H1 (cell line): ENCODE results near the gene RNF187. TPM values are rescaled to one million over a fixed set of nuclear protein-coding genes. Genes with fewer than 3 reads are reported as not detected.

Source experiments
- CTCF ChIA-PET: fragments of 300-600 bp; sonication (Branson Sonifier 250); formaldehyde crosslinking; loops from one replicate; lab custom pipeline; 2021; ENCODE audit not compliant: partially characterized antibody; lab: Charles Lee
- POLR2A ChIA-PET: fragments of 300-600 bp; sonication (Branson Sonifier 250); formaldehyde crosslinking; loops from one replicate; lab custom pipeline; 2021; ENCODE audit warnings: inconsistent platforms; ENCODE audit not compliant: partially characterized antibody; lab: Charles Lee
- DNase-seq, 2 experiments: peaks; one replicate each; pipeline versions ENCODE4 v3.0.0 to v3.0.0-alpha.2; 2010 to 2022; ENCODE audit warnings: low spot score in 2 of 2, low read depth in 1 of 2, mixed read lengths in 1 of 2
- FAIRE-seq: peaks from 2 replicates; lab custom pipeline; 2011; peaks lifted over from hg19 to GRCh38; lab: Jason Lieb, UNC
- H2AFZ ChIP-seq: 2 replicates; pipeline ENCODE4 v1.8.1; 2012; ENCODE audit warnings: low read length, inconsistent platforms
- H2AK5ac ChIP-seq: 2 replicates; pipeline ENCODE4 v1.6.1; 2013; ENCODE audit warnings: low read depth, low read length
- H2BK120ac ChIP-seq: replicated peaks from 2 replicates; pipeline ENCODE3; 2013; ENCODE audit warnings: low read depth, low read length, inconsistent platforms
- H2BK12ac ChIP-seq: 2 replicates; pipeline ENCODE4 v1.6.1; 2013; ENCODE audit warnings: low read depth, low read length
- H2BK15ac ChIP-seq: 2 replicates; pipeline ENCODE4 v1.6.1; 2013; ENCODE audit warnings: low read length
- H2BK20ac ChIP-seq: 2 replicates; pipeline ENCODE4 v1.6.1; 2013; ENCODE audit warnings: low read length
- H2BK5ac ChIP-seq: 2 replicates; pipeline ENCODE4 v1.6.1; 2013; ENCODE audit warnings: low read depth, low read length
- H3K14ac ChIP-seq: 2 replicates; pipeline ENCODE4 v1.6.1; 2013; ENCODE audit warnings: inconsistent platforms; ENCODE audit not compliant: insufficient read length
- H3K18ac ChIP-seq: 2 replicates; pipeline ENCODE4 v1.6.1; 2013; ENCODE audit warnings: low read length; ENCODE audit errors: extremely low read depth
- H3K23ac ChIP-seq: 2 replicates; pipeline ENCODE4 v1.6.1; 2013; ENCODE audit warnings: inconsistent platforms; ENCODE audit not compliant: insufficient read length
- H3K23me2 ChIP-seq: 2 replicates; pipeline ENCODE4 v1.6.1; 2013; ENCODE audit warnings: low read depth, low read length
- H3K27ac ChIP-seq: 2 replicates; pipeline ENCODE4 v1.6.1; 2011; ENCODE audit warnings: low read depth, low read length, inconsistent platforms
- H3K27me3 ChIP-seq, 4 experiments: replicated peaks in 1 of 4; 1 replicate in 1 of 4; 2 replicates in 3 of 4; pipeline versions ENCODE4 v1.6.1 to v1.8.1; 2011 to 2013; ENCODE audit warnings: low read length in 3 of 4, mild to moderate bottlenecking in 3 of 4, inconsistent platforms in 2 of 4, mixed read lengths in 2 of 4, moderate library complexity in 1 of 4; ENCODE audit not compliant: control insufficient read depth in 3 of 4, insufficient read depth in 3 of 4; ENCODE audit errors: extremely low read depth in 1 of 4
- H3K36me3 ChIP-seq, 4 experiments: 2 replicates each; pipeline versions ENCODE4 v1.6.1 to v1.8.1; 2011 to 2013; ENCODE audit warnings: mild to moderate bottlenecking in 4 of 4, low read length in 3 of 4, moderate library complexity in 2 of 4, control low read depth in 1 of 4, inconsistent platforms in 1 of 4; ENCODE audit not compliant: insufficient read depth in 4 of 4, control insufficient read depth in 2 of 4
- H3K4ac ChIP-seq: replicated peaks from 2 replicates; pipeline ENCODE3; 2013; ENCODE audit warnings: low read length, low read depth, mixed read lengths, inconsistent platforms; ENCODE audit not compliant: insufficient read length
- H3K4me1 ChIP-seq, 4 experiments: replicated peaks in 1 of 4; 1 replicate in 1 of 4; 2 replicates in 3 of 4; pipeline versions ENCODE4 v1.6.1 to v1.8.1; 2011 to 2013; ENCODE audit warnings: low read length in 3 of 4, inconsistent platforms in 2 of 4, mixed read lengths in 1 of 4; ENCODE audit not compliant: insufficient read depth in 4 of 4, control insufficient read depth in 3 of 4
- H3K4me2 ChIP-seq, 2 experiments: 2 replicates each; pipeline versions ENCODE4 v1.6.1 to v1.8.1; 2011 to 2013; ENCODE audit warnings: low read depth in 2 of 2, low read length in 2 of 2, control low read depth in 1 of 2, inconsistent platforms in 1 of 2, mild to moderate bottlenecking in 1 of 2; ENCODE audit not compliant: insufficient read depth in 1 of 2
- H3K4me3 ChIP-seq, 4 experiments: fragments of 200-600, 300-600 bp in 1 of 4; sonication (generic), shearing (Covaris generic), sonication (Bioruptor Twin) in 1 of 4; 2 replicates each; pipeline versions ENCODE4 v1.5.1 to v1.8.1; 2011 to 2016; ENCODE audit warnings: low read length in 4 of 4, low read depth in 3 of 4, control low read depth in 2 of 4, inconsistent platforms in 2 of 4, mild to moderate bottlenecking in 2 of 4, mixed read lengths in 1 of 4, moderate library complexity in 1 of 4; ENCODE audit not compliant: insufficient read depth in 2 of 4; ENCODE audit errors: extremely low read depth in 1 of 4
- H3K56ac ChIP-seq: replicated peaks from 2 replicates; pipeline ENCODE3; 2013; ENCODE audit warnings: low read depth, mild to moderate bottlenecking, mixed read lengths, low read length, inconsistent platforms; ENCODE audit not compliant: insufficient read length
- H3K79me1 ChIP-seq: 2 replicates; pipeline ENCODE4 v1.6.1; 2013; ENCODE audit warnings: low read depth, low read length, control low read depth
- H3K79me2 ChIP-seq, 2 experiments: 2 replicates each; pipeline versions ENCODE4 v1.6.1 to v1.8.1; 2012 to 2013; ENCODE audit warnings: low read length in 2 of 2, mild to moderate bottlenecking in 2 of 2, inconsistent platforms in 1 of 2; ENCODE audit not compliant: insufficient read depth in 2 of 2, control insufficient read depth in 1 of 2
- H3K9ac ChIP-seq, 4 experiments: replicated peaks in 1 of 4; 1 replicate in 1 of 4; 2 replicates in 3 of 4; pipeline versions ENCODE4 v1.6.1 to v1.8.1; 2011 to 2013; ENCODE audit warnings: low read depth in 3 of 4, low read length in 3 of 4, control low read depth in 2 of 4, mild to moderate bottlenecking in 2 of 4, moderate library complexity in 2 of 4, inconsistent platforms in 1 of 4; ENCODE audit errors: extremely low read depth in 1 of 4
- H3K9me3 ChIP-seq, 2 experiments: 2 replicates each; pipeline versions ENCODE4 v1.6.1 to v1.8.1; 2012 to 2013; ENCODE audit warnings: mild to moderate bottlenecking in 2 of 2, moderate library complexity in 2 of 2, control low read depth in 1 of 2, inconsistent platforms in 1 of 2, low read depth in 1 of 2, low read length in 1 of 2, mixed read lengths in 1 of 2; ENCODE audit not compliant: insufficient read depth in 2 of 2
- H4K20me1 ChIP-seq, 2 experiments: replicated peaks in 1 of 2; 2 replicates each; pipeline versions ENCODE3 to v1.8.1; 2011 to 2013; ENCODE audit warnings: inconsistent platforms in 2 of 2, low read length in 2 of 2, mild to moderate bottlenecking in 1 of 2; ENCODE audit not compliant: insufficient read depth in 2 of 2, control insufficient read depth in 1 of 2
- H4K5ac ChIP-seq: 2 replicates; pipeline ENCODE4 v1.6.1; 2013; ENCODE audit warnings: low read length, low read depth, mixed read lengths, inconsistent platforms; ENCODE audit not compliant: insufficient read length
- H4K8ac ChIP-seq: 2 replicates; pipeline ENCODE4 v1.8.0; 2013; ENCODE audit warnings: mild to moderate bottlenecking, moderate library complexity, low read length, inconsistent platforms; ENCODE audit not compliant: insufficient read depth; ENCODE audit errors: extremely low read depth
- H4K91ac ChIP-seq: replicated peaks from 2 replicates; pipeline ENCODE3; 2013; ENCODE audit warnings: low read length, mixed read lengths, inconsistent platforms; ENCODE audit not compliant: insufficient read length
- ATF2 ChIP-seq: IDR thresholded peaks from 2 replicates; pipeline ENCODE4 v1.6.1; 2012; ENCODE audit warnings: low read length, inconsistent platforms
- CBX5 ChIP-seq: fragments of 300-800, 300-1000 bp; sonication (generic); IDR thresholded peaks from 2 replicates; pipeline ENCODE4 v1.7.1; 2016; ENCODE audit warnings: antibody characterized with exemption, low read length, low read depth
- CEBPB ChIP-seq: IDR thresholded peaks from 2 replicates; pipeline ENCODE4 v1.6.1; 2012; ENCODE audit warnings: low read depth, low read length
- CHD2 ChIP-seq: IDR thresholded peaks from 2 replicates; pipeline ENCODE4 v1.6.1; 2012; ENCODE audit warnings: low read length, improper control_type of control experiment
- EP300 ChIP-seq, 2 experiments: IDR thresholded peaks; 1 replicate in 1 of 2; 2 replicates in 1 of 2; pipeline ENCODE4 v1.6.1; 2011 to 2012; ENCODE audit warnings: low read depth in 2 of 2, low read length in 2 of 2, mild to moderate bottlenecking in 2 of 2, borderline replicate concordance in 1 of 2, inconsistent platforms in 1 of 2, moderate library complexity in 1 of 2
- GTF2F1 ChIP-seq: IDR thresholded peaks from 2 replicates; pipeline ENCODE4 v1.6.1; 2012; ENCODE audit warnings: low read depth, low read length, improper control_type of control experiment, borderline replicate concordance
- POLR2AphosphoS5 ChIP-seq: IDR thresholded peaks from 2 replicates; pipeline ENCODE4 v1.6.1; 2011; ENCODE audit warnings: low read depth, low read length
- YY1 ChIP-seq: IDR thresholded peaks from 2 replicates; pipeline ENCODE4 v1.6.1; 2011; ENCODE audit warnings: low read depth, mild to moderate bottlenecking, low read length
- WGBS, 2 experiments: shearing (Covaris generic) in 1 of 2; methylation state at CpG; one replicate each; pipeline versions ENCODE4 v1.1.6 to v1.1.7; 2013 to 2015; ENCODE audit warnings: low lambda C conversion rate in 2 of 2, mixed read lengths in 2 of 2, inconsistent platforms in 1 of 2, low coverage in 1 of 2, missing lambda C conversion rate in 1 of 2; ENCODE audit not compliant: insufficient replicate concordance in 2 of 2, insufficient coverage in 1 of 2, insufficient read length in 1 of 2; ENCODE audit errors: extremely low coverage in 1 of 2, missing lambda C conversion rate in 1 of 2; 5-methylcytosine and 5-hydroxymethylcytosine counted together
- polyA plus RNA-seq, 7 experiments: library from polyadenylated mRNA; depleted of rRNA in 3 of 7; stranded (reverse) in 5 of 7; unstranded in 2 of 7; fragments of >200 nt in 5 of 7; fragments of 200-250 nt in 2 of 7; gene quantifications; 1 replicate in 5 of 7; 2 replicates in 1 of 7; 4 replicates in 1 of 7; pipeline versions ENCODE4 v1.2.1 to v1.2.3, GENCODE V29; 2011 to 2013; ENCODE audit warnings: missing spikeins in 2 of 7, mixed read lengths in 2 of 7
- total RNA-seq: library from RNA; stranded (reverse); fragmentation: NEBNext Ultra II Directional; extraction: Animal tissue kit (Norgen Biotek cat#: 25700); gene quantifications from 2 replicates; pipeline ENCODE4 v1.2.1, GENCODE V29; 2021

The RNF187 gene
- total and polyA plus RNA-seq, 2 of the 8 experiments (the other 6 are each of a cell fraction or from before 2014, with no cell fraction given): 47.0 to 113 TPM

GRCh38 chr1:228488818-228489674 is 1.9 kb downstream of the RNF187 start:
- Histone ChIP-seq H3K36me3 (peaks cover 4 to 29% (median 13%) of the 10 kb centered on the region in 4 experiments; a peak in 7 of 8 replicates), H3K4me3 (peak overlapping the region in 2 of 4 experiments; percentile 83 to 87; a peak in 3 of 8 replicates), H3K23me2 (peaks cover 12% of the 10 kb centered on the region), H2BK15ac (no peak overlapping the region), H3K27ac (no peak overlapping the region), H3K4ac (no peak overlapping the region), H4K20me1 (peaks cover 3 to 17% of the 10 kb centered on the region in 2 experiments), H3K79me2 (no peaks in the 10 kb centered on the region; a peak in 1 of 4 replicates), H2BK20ac (no peak overlapping the region), H3K18ac (no peak overlapping the region), H4K91ac (no peak overlapping the region), H2BK5ac (no peak overlapping the region), H3K9ac (no peak overlapping the region), H3K4me2 (peak overlapping the region; percentile 68 to 93), H3K23ac (no peak overlapping the region), H3K27me3 (no peaks in the 10 kb centered on the region), H3K14ac (peak overlapping the region; percentile 58), H2AFZ (no peak overlapping the region), H2BK12ac (no peak overlapping the region), H3K9me3 (no peaks in the 10 kb centered on the region), H2BK120ac (no peak overlapping the region), H3K79me1 (peaks cover 16% of the 10 kb centered on the region), H4K5ac (no peak overlapping the region), H3K56ac (no peak overlapping the region), H2AK5ac (no peak overlapping the region), H3K4me1 (peaks cover 0 to 10% (median 6%) of the 10 kb centered on the region in 4 experiments; a peak in 6 of 7 replicates), H4K8ac (no peak overlapping the region; the same call in 1 of the 2 replicates)
- FAIRE-seq (no peak), DNase-seq (no peak)
- 90% methylated on average over 9 of the region's 9 CpGs; no CpG with 5 or more reads in 1 of the 2 experiments for WGBS, 2 experiments
- POLR2A ChIA-PET: interaction anchor here (0.6 to 6.9 kb wide), 8 partner anchors 9 to 262 kb away, joined by 3 to 82 read pairs (median 4); a partner anchor contains a TSS
- CTCF ChIA-PET: interaction anchor here (1.0 to 1.6 kb wide), 5 partner anchors 11 to 206 kb away, joined by 3 to 5 read pairs (median 3); no protein-coding TSS in a partner anchor
- TF ChIP-seq CEBPB: no peak
- no peak for TF ChIP-seq ATF2
- no peak for TF ChIP-seq POLR2AphosphoS5
- no peak for TF ChIP-seq CHD2
- TF ChIP-seq GTF2F1: no peak
- TF ChIP-seq EP300 (IDR thresholded peaks at IDR 0.05; ENCODE audit: borderline replicate concordance in 1 of 2, low read depth in 2 of 2, low read length in 2 of 2): no peak
- no peak for TF ChIP-seq YY1
- no peak for TF ChIP-seq CBX5
